ENCODE measurements around the gene CHST3.

Gene CHST3

DNA sequence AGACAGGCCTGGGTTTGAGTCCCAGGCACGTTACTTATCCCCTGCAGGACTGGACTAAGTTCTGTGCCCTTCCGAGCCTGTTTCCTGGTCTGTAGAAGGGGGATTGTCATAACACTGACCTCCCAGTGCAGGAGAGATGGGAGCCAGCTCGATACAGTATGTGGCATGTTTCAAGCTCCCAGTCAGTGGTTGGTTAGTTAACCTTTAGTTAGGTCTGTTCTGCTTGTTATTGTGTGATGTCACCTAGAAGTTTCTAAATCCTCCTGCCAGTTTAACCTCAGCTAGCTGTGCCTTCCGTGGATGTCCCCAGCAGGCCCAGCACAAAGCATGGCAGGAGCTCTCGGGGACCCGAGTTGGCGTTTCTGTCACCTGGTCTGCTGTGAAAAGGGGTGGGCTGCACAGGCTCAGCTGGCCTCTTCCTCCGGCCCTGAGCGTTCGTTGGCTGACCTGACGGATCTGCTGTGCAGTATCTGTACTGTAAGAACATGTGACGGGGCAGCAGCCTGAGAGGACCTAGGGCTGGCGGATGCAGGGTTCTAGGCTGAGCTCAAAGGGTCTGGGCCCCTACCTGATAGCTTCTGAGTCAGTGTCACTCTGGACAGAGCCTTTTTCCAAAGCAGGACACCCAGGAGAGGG lies 71.2 kb downstream of the CHST3 start:
- DNase-seq, result no peak

DNA sequence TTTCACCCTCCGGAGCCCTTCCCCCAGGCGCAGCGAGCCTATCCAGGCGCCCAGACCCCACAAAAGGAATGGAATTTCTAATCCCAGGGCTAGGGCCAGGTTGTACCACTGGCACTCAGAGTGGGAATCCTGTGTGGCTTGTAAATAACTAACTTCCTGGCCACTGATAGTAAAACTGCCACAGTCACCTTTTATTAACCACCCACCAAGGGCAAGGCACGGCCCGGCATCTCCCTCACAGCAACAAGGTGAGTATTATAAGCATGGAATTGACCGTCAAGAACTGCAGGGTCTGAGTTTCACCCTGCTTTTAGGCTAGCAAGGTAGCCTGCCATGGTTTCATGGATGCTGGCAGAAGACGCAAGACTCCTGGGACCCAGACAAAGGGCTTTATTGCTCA lies 73.1 kb downstream of the CHST3 start:
- DNase-seq, result no peak

DNA sequence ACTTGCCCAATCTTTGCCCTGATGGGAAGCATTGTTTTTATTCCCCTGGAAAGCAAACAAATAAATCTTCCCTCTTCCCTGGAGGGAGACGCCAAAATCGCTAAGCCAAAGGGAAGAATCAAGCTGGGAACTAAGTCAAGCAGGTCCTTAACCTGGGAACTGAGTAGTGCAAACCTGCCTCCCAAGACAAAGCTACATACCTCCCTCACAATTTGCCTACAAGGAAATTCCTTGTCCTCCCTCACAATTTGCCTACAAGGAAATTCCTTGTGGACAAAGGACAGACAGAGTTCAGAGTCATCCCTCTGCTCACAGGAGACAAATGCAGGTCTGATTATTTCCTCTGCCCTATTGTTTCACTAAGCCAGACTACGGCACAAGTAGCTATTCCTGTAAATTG lies 73.6 kb downstream of the CHST3 start:
- DNase-seq, result no peak

DNA sequence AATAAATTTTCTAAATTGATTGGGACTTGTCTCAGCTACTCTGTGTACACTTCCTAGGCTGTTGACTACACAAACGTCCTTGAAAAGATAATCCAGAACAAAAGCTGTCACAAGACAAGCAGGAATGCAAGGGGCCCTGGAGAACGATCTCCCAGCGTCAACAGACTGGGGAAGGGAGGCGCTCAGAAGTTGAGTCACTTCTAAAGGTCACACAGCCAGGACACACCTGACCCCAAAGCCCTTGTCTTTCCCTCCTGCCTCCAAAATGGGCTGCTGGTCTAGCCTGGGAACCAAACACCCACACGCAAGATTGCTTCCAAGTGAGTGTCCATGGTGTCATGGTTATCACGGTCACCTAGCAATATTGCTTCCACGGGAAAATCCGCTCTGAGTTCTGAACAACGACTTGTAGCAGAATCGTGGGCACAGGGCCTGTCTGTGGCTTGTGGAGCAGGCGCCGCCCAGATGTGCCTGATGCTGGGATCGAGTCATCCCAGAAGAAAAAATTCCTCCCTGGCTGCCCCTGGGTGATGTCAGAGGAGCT lies 74.3 kb downstream of the CHST3 start:
- DNase-seq, result no peak

DNA sequence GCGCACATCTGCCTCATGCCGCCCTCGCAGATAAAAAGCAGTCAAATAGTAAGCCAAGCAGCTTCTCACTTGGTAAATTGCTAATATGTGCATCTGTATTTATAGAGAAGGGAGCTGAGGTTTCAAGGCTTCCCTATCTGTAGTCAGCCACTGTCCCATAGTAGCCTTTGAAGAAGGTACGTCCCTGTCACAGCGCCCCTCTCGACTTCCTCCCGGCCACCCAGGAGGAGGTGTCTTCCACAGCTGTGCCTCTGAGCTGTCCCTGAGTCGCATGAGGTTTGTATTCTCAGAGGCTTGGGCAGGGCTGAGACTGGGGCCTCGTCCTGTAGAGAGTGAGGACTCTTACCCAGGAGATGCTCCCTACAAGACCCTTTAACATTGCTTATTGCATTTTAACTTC lies 75.2 kb downstream of the CHST3 start:
- DNase-seq, result no peak

DNA sequence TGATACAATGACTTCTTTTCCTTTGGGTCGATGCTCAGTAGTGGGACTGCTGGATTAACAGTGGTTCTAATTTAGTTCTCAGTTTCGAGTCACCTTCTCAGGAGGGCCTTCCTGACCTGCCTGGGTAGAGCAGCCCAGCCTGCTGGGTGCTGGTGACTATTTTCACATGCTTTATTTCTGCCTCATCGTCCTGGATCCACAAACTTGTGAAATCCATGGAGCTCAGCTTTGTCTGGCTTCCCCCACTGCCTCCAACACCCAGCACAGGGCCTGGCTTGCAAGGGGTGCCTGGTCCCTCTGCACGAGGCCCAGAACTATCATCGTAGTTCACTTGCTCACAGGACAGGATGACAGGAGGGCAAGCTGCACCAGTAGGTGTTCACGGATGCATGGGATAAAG lies 77.3 kb downstream of the CHST3 start:
- DNase-seq, result no peak

DNA sequence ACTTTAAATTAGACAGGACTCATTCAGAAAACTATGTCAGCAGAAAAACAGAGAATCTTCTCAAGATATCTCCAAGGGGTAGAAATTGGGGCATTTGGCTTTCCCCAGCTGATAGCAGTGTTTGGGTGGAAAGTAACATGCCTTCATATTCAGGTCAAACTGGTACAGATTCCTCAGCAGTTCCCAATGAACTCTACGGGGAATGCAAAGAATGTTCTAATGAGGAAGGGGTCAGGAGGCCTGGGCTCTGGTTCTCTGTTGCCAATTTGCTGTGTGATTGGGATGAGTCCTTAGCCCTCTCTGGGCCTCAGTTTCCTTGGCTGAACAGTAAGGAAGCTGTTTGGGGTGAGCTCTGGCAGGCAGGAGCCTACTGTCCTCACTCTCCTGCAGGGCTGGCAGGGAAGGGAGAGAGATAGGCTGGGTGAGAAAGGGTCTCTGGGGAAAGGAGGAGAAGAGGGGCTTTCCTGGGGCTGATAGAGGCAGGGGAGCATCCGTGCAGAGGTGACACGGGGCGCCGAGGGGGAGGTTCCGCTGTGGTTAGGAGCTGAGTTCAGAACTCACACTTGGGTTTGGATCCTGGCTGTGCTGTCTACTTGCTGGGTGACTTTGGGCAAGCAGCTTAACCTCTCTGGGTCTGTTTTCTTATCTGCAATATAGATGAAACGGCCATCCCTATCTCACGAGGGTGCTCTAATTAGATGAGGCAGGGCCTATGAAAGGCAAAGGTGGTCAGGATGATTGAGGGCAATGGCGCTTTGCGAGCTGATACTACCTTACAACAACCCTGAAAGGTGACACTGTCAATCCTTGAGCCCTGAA lies 79.0 kb downstream of the CHST3 start:
- DNase-seq, result no peak

DNA sequence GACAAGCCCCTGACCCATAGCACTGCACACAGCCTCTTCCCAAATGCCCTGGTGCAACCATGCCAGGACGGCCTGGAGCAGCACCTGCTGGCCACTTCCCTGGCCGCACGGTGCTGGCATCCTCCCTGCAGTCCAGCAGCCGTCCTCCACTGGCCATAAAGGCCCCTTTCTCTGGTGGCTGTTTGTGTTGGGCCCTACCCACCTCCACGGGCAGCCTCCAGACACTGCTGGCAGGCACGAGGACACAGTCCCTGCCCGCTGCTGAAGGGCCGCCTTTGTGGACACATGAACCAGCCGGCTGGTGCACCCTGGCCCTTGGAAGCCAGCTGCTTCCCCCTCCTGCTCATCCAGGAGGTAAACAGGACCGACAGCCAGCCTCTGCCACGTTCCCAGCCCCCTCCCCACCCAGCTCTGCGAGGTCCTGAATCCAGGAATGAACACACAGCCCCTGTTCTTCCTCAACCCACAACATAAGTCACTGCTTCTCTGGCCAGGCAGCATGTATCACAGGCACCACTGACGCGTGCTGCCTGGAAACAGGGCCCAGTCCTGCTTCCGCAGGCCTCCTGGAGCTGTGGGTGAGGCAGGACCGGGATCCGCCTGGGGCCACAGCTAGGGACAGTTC lies 80.3 kb downstream of the CHST3 start:
- DNase-seq, result no peak

DNA sequence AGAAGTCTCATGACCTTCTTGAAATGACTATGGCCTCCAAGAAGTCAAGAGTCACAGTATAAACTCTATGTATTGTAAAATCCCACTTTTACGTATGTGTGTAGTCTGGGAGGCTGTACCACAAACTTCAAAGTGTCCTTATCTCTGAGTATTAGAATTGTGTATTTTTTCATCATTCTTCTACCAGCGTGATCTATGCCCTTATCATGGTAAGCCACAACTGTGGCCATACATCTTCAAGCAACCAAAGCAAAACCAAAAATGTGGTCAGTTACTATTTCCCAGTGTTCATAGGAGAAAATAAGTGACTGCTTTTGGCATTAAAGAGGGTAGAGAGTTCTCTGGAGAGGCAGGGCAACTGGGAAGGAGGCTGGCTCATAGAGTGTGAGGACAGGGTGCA lies 81.4 kb downstream of the CHST3 start:
- no peak for DNase-seq

DNA sequence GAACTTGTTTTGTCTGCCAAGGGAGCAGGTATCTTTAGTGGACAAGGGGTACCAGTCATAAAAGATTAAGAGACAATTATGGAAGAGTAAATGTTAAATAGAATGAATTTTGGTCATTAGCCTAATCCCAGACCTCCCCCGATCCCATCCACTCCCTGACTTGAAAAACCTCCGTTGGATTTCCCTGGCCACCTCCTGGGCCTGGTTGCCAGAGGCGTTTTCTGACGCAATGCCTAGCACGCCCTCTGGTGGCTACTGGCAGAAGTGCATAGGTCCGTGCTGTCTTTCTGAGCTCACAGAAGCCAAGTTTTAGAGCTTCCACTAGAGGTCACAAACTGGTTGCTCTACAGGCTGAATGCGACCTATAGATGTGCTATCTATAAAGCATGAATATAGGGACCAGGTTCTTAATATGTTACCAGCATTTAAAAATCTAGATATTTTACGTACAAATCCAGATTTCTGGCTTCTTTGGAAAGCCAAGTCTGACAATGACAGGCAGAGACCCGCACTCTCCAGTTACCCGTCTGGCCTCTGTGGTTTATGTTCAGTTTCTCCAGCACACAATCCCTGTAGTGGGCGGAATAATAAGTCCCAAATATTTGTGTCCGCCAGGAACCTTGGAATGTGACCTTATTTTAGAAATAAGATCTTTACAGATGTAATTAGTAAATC lies 84.4 kb downstream of the CHST3 start:
- DNase-seq, result peak; percentile 98

DNA sequence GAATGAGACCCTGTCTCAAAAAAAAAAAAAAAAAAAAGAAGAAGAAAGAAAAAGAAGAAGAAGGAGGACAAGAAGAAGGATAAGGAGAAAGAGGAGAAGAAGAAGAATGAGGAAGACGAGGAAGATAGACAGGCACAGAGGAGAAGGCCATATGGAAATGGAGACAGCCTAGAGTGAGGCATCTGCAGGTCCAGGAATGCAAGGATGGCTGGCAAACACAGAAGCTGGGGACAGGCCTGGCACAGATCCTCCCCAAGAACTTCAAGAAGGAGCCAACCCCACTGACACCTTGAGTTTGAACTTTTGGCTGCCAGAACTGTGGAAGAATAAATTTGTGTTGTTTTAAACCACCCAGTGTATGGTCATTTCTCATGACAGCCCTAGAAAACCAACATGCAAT lies 85.3 kb downstream of the CHST3 start:
- DNase-seq, result no peak

DNA sequence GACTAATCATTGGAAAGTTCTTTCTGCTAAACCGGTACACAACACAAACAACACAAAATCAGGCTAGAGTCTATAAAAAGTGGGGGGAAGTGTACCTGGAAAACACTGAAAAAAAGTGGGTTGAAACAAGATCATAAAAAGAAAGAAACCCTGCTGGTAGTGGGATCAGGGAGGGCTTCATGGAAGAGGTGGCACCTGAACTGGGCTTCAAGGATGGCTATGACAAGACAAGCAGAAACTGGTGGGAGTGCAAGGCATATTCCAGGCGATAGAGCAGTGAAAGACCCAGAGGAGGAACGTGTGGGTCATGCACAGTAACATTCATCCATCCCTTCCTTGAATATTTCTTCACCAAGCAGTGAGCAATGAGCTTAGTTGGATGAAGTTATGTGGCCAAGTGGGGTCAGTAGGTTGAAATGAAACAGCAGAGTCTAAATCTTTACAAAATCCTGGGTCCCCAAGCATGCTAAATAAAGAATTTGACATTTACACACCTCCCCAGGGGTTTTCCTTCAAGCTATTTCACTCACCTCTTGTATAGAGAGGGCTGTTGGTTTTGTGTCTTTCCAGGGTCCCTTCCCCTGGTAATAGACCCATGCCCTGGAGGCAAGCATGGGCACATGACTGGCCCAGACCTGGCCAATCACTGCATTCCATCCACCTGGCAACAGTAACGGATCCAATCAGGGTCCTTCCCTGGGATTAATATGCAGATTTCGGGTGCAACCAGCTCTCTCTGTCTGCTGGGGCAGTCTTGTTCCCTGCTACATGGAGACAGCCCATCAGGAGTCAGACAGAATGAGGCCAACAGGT lies 86.0 kb downstream of the CHST3 start:
- DNase-seq, result no peak

DNA sequence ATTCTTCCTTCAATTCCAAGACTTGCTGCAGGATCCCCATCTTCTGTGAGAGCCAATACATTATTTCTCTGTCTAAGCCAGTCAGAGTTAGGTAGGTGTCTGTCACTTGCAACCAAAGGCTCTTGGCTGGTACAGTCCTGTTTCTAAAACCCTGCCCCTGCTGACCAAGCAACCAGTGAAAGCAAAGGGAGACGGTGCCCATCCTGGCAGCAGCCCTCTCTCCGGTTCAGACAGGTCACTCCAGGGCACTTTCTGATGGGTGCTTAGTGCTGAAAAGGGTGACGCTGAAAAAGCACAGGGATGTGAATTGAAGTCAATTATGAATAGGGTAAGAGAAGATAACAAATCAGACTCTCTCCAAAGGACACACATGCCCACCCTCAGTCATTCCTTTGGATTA lies 86.7 kb downstream of the CHST3 start:
- DNase-seq, result no peak

DNA sequence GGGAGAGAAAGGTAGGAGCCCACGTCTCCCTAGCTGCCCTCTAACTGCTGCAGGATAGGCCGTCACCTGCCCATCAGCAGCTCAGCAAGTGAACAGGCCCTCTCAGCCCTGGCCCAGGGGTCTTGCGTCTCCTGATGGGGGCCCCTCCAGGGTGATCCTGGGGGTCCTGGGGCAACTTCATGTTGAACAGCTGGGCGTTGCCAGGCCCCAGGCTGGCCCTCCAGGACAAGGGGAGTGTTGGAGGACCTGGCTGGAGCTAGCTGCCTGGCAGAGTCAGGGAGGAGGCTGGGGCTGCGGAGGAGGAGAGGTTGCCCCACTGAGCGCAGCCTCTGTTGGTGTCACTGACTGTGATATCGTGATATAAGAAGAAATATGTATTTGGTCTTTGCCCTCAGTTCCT lies 89.5 kb downstream of the CHST3 start:
- DNase-seq, result no peak

DNA sequence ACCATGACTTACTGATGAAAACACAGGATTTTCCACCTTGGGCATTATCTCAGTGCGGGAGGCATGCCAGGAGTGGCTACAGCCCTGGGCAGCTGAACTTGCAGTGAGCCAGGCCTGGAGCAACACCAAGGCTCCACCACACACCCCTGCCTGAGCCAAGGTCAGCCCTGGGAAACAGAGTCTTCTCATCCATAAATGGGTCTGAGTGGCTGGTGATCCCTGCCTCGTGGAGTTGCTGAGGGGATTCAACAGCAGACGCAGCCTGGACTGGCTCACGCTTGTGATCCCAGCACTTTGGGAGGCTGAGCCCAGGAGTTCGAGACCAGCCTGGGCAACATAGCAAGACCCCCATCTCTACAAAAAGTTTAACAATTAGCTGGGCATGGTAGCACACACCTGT lies 91.9 kb downstream of the CHST3 start:
- DNase-seq, result no peak

DNA sequence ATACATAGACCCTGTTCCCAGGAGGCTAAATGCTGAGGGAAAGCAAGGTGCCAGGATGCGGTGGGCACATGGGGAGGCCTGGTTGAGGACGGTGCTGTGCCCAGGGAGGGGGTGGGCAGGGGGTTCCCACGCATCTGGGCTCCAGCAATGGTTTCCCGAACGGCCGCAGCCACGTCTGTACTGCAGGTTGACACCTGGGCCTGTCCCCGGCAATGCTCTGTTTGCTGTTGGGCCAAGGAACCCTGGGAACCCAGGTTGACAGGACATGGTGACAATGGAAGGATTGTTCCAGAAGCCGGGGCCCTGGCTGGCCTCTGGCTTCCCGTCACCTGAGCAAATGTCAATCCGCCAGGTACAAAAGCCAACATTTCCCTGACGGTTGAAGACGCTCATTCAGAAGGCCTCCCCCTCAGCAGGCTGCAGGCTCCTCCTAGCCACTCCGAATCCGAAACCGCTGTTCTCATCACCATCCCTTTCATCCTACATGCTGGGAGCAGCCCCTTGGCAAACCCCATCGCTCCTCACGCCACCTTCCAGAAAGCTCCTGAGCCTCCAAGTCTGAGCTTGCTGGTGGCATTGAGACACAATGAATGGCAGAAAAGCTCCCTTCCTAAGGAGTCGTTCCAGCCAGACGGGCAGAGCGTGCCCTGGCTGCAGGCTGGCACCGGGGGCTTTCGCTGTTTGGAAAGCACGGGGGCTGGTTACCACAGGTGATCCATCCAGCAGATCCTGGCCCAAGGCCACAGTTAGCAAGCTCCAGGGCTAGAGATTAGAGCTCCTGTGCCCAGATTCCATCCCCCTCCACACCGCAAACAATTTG lies 92.9 kb downstream of the CHST3 start:
- no peak for DNase-seq

DNA sequence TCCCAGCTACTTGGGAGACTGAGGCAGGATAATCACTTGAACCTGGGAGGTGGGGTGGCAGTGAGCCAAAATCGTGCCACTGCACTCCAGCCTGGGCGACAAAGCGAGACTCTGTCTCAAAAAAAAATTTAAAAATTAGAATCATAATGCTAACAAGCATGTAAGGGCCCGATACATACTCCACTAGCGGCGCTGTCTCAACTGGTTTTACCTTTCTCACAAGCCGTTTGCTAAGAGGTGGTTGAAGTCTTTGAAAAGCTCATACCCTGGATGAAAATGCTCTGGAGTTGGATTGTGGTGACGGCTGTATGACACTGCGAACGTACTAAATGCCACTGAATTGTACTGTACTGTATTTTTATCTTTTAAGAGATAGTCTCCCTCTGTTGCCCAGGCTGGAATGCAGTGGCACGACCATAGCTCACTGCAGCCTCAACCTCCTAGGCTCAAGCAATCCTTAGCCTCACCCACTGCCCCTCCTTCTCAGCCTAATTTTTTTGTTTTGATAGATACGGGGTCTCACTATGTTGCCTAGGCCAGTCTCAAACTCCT lies 94.2 kb downstream of the CHST3 start:
- no peak for DNase-seq

DNA sequence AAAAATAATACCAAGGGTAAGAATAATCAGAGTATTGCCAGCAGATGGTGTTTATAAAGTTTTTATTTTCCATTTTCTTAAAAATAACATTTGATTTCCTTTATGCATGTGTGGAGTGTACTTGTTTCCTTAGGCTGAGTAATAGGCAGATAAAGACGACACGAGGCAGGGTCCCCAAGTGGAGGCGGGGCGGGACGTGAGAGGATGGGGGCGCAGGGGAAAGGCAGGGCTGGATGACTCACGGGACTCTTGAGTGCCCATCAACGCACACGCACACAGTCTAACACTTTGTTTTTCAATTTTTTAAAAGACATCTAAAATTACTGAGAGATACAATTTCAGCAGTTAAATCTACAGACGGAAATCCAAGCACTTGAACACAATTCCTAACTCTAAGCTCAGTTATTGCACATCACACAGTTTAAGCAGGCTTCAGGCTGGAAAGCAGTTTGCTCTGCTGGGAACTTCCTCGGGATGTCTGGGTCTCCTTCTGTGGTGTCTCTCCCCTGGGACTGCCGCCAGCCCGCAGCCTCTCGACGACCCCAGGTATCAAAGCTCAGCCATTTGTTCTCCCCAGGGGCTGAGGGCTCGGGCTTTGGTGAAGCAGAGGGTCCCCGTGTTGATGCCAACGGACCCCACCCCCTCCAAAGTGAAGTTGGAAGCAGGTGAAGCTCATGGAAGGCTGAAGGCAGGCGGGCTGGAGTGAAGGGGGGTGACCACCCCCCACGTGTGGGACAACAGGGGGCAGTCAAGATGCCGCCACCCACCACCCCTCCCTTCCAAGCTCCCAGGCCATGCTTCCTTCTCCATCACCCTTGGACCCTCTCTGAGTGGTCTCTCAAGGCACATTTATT lies 95.0 kb downstream of the CHST3 start:
- DNase-seq, result no peak

DNA sequence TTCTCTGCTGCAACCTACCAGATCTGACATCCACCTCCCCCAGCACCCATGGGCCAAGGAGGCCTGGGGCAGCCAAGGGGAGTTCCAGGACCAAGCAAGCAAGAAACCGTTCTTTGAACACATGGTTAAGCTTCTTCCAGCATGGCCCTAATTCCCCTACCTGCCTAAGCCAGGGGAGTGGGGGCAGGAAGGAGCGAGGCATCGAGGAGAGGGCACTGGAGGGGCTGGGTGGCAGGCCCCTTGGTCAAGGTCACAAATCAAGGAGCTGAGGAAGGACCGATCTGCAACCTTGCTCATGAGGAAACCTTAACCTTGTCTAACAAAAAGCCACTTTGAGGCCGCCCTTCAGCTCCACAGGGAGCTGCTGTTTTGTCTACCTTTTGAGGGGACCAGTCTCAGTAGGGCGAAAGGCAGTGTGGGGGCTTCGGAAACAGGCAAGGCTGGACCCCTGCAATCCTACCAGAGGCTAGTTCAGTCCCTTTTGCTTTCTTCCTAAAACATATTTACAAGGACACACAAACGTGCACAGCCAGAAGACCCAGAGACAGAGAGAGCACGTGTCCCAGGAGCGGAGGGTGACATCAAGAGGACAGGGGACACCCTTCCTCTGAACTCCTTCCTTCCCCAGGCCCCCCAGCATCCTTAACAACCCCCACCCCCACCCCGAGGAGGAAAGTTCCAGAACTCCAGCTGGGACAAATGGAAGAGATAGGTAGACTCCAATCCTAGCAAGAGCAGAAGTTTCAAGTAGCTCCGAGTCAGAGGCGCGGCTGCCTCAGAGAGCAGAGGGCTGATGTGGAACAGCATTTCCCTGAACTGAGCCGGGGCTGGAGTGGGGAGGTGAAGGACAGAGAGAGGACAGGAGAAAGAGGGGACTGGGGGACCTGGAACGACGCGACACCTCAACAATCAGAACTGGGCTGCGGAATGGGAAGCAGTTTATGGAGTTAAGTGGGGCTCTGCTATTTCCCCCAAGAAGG lies 95.9 kb downstream of the CHST3 start:
- no peak for DNase-seq

Data from activated CD8-positive, alpha-beta memory T cell treated with anti-CD3 and anti-CD28 coated beads for 24 hours (primary cell).